IMR-90 (cell line): Measurements from ENCODE around the gene RAB34. TPM values are rescaled to one million over a fixed set of nuclear protein-coding genes. Genes with fewer than 3 reads are reported as not detected.

Source experiments
- ATAC-seq: fragments of 200-7000 bp; cut with Tn5 transposase; 2 replicates; pipeline ENCODE4 v1.9.1; 2020; ENCODE audit warnings: low read depth, mild to moderate bottlenecking, moderate library complexity
- BruUV-seq: library from RNA; stranded (reverse); fragments of 400-500 nt; replicated peaks from 2 replicates; lab custom pipeline; 2021; lab: Mats Ljungman, UMichigan
- CTCF ChIA-PET: fragments of 300-600 bp; formaldehyde crosslinking; extraction: SDS; loops from one replicate; lab custom pipeline; 2021; ENCODE audit warnings: antibody characterized with exemption; lab: Yijun Ruan, JAX
- POLR2A ChIA-PET: fragments of 300-600 bp; sonication (Branson Sonifier 250); formaldehyde crosslinking; loops from one replicate; lab custom pipeline; 2022; ENCODE audit warnings: antibody characterized with exemption; ENCODE audit not compliant: unreplicated experiment; lab: Charles Lee
- DNase-seq: peaks from one replicate; pipeline ENCODE4 v3.0.0; 2013
- H2AFZ ChIP-seq: replicated peaks from 2 replicates; pipeline ENCODE3; 2013; ENCODE audit warnings: low read length, mild to moderate bottlenecking; ENCODE audit not compliant: poor library complexity
- H2AK5ac ChIP-seq: 2 replicates; pipeline ENCODE4 v1.6.1; 2013; ENCODE audit warnings: low read depth, low read length, inconsistent platforms
- H2AK9ac ChIP-seq: replicated peaks from 2 replicates; pipeline ENCODE3; 2013; ENCODE audit warnings: mild to moderate bottlenecking, low read depth, low read length, moderate library complexity; ENCODE audit not compliant: poor library complexity
- H2BK120ac ChIP-seq: 2 replicates; pipeline ENCODE4 v1.6.1; 2013; ENCODE audit warnings: low read depth, low read length, inconsistent platforms
- H2BK15ac ChIP-seq: 3 replicates; pipeline ENCODE4 v1.6.1; 2013; ENCODE audit warnings: low read depth, low read length, inconsistent platforms
- H2BK20ac ChIP-seq: 2 replicates; pipeline ENCODE4 v1.6.1; 2013; ENCODE audit warnings: low read depth, mild to moderate bottlenecking, inconsistent platforms, low read length, moderate library complexity
- H2BK5ac ChIP-seq: 2 replicates; pipeline ENCODE4 v1.6.1; 2013; ENCODE audit warnings: mild to moderate bottlenecking, low read depth, low read length, inconsistent platforms; ENCODE audit not compliant: poor library complexity, severe bottlenecking
- H3K14ac ChIP-seq: replicated peaks from 2 replicates; pipeline ENCODE4 v1.6.1; 2013; ENCODE audit warnings: low read depth, low read length, inconsistent platforms
- H3K18ac ChIP-seq: 2 replicates; pipeline ENCODE4 v1.6.1; 2013; ENCODE audit warnings: low read depth, low read length, control low read depth
- H3K23ac ChIP-seq: 2 replicates; pipeline ENCODE4 v1.6.1; 2013; ENCODE audit warnings: low read depth, low read length, inconsistent platforms
- H3K27ac ChIP-seq: 2 replicates; pipeline ENCODE4 v1.5.1; 2013; ENCODE audit warnings: mild to moderate bottlenecking, control low read depth, low read length; ENCODE audit not compliant: insufficient read depth
- H3K27me3 ChIP-seq: 2 replicates; pipeline ENCODE4 v1.6.1; 2013; ENCODE audit warnings: low read length; ENCODE audit not compliant: control insufficient read depth, insufficient read depth
- H3K36me3 ChIP-seq: 2 replicates; pipeline ENCODE4 v1.6.1; 2013; ENCODE audit warnings: low read length, mixed read lengths; ENCODE audit not compliant: control insufficient read depth, insufficient read depth
- H3K4ac ChIP-seq: 2 replicates; pipeline ENCODE4 v1.6.1; 2013; ENCODE audit warnings: low read depth, low read length, inconsistent platforms
- H3K4me1 ChIP-seq: 2 replicates; pipeline ENCODE4 v1.6.1; 2013; ENCODE audit warnings: low read length, mixed read lengths; ENCODE audit not compliant: control insufficient read depth, insufficient read depth
- H3K4me2 ChIP-seq: 2 replicates; pipeline ENCODE4 v1.6.1; 2013; ENCODE audit warnings: low read depth, mild to moderate bottlenecking, control low read depth, low read length, moderate library complexity
- H3K4me3 ChIP-seq: 2 replicates; pipeline ENCODE4 v1.5.1; 2013; ENCODE audit warnings: low read depth, mild to moderate bottlenecking, control low read depth, low read length, moderate library complexity; ENCODE audit not compliant: insufficient read depth
- H3K56ac ChIP-seq: 2 replicates; pipeline ENCODE4 v1.6.1; 2013; ENCODE audit warnings: low read length, inconsistent platforms; ENCODE audit not compliant: insufficient read depth; ENCODE audit errors: extremely low read depth
- H3K79me1 ChIP-seq, 2 experiments: 2 replicates each; pipeline ENCODE4 v1.6.1; 2013; ENCODE audit warnings: low read length in 2 of 2, inconsistent platforms in 1 of 2, low read depth in 1 of 2
- H3K9ac ChIP-seq: 2 replicates; pipeline ENCODE4 v1.6.1; 2013; ENCODE audit warnings: low read depth, low read length, control low read depth
- H3K9me1 ChIP-seq: 2 replicates; pipeline ENCODE4 v1.6.1; 2013; ENCODE audit warnings: low read length, inconsistent platforms; ENCODE audit not compliant: insufficient read depth
- H3K9me3 ChIP-seq: 2 replicates; pipeline ENCODE4 v1.6.1; 2013; ENCODE audit warnings: low read length; ENCODE audit not compliant: control insufficient read depth, insufficient read depth
- H4K20me1 ChIP-seq: 2 replicates; pipeline ENCODE4 v1.6.1; 2013; ENCODE audit warnings: low read length, inconsistent platforms; ENCODE audit not compliant: insufficient read depth
- H4K5ac ChIP-seq: 2 replicates; pipeline ENCODE4 v1.6.1; 2013; ENCODE audit warnings: mild to moderate bottlenecking, low read depth, low read length, control low read depth
- H4K8ac ChIP-seq, 2 experiments: 2 replicates each; pipeline ENCODE4 v1.6.1; 2013; ENCODE audit warnings: low read depth in 2 of 2, low read length in 2 of 2, control low read depth in 1 of 2, inconsistent platforms in 1 of 2
- H4K91ac ChIP-seq: 2 replicates; pipeline ENCODE4 v1.6.1; 2013; ENCODE audit warnings: low read depth, low read length, inconsistent platforms; ENCODE audit not compliant: insufficient read depth
- BHLHE40 ChIP-seq: fragments of 150-350 bp; IDR thresholded peaks from 2 replicates; pipeline ENCODE4 v1.6.1; 2016; ENCODE audit warnings: mild to moderate bottlenecking, low read depth, low read length
- CEBPB ChIP-seq: IDR thresholded peaks from 2 replicates; pipeline ENCODE4 v1.6.1; 2012; ENCODE audit warnings: low read depth, low read length, improper control_type of control experiment
- CTCF ChIP-seq: conservative IDR thresholded peaks from 2 replicates; pipeline ENCODE4 v1.5.1; 2012; ENCODE audit warnings: mild to moderate bottlenecking, low read depth, low read length, improper control_type of control experiment
- MAFK ChIP-seq: IDR thresholded peaks from 2 replicates; pipeline ENCODE4 v1.6.1; 2012; ENCODE audit warnings: low read depth, low read length, improper control_type of control experiment
- MXI1 ChIP-seq: IDR thresholded peaks from 2 replicates; pipeline ENCODE4 v1.6.1; 2012; ENCODE audit warnings: low read depth, mild to moderate bottlenecking, low read length, moderate library complexity, borderline replicate concordance
- RFX5 ChIP-seq: IDR thresholded peaks from 2 replicates; pipeline ENCODE4 v1.8.0; 2012; ENCODE audit warnings: low read depth, mild to moderate bottlenecking, low read length, moderate library complexity
- WGBS, 2 experiments: methylation state at CpG; one replicate each; pipeline versions ENCODE4 v1.1.5 to v1.1.7; 2013; ENCODE audit warnings: missing lambda C conversion rate in 2 of 2; ENCODE audit not compliant: insufficient read length in 1 of 2; ENCODE audit errors: extremely low coverage in 2 of 2; 5-methylcytosine and 5-hydroxymethylcytosine counted together
- dilution Hi-C: fragments of 300-500 bp; cut with HindIII; formaldehyde crosslinking; loops from one replicate; pipeline ENCODE4 v1.14.3; 2018; ENCODE audit warnings: low sequenced_read_pairs; ENCODE audit not compliant: unreplicated experiment
- in situ Hi-C: fragments of 300-500 bp; cut with MboI; formaldehyde crosslinking; loops from 3 replicates; pipeline ENCODE4 v1.14.3; 2019; ENCODE audit warnings: low sequenced_read_pairs, inconsistent platforms, mixed read lengths
- intact Hi-C: fragments of 100-400 bp; cut with micrococcal nuclease; formaldehyde crosslinking; loops from 2 replicates; pipeline ENCODE4 v1.10.0; 2022
- polyA plus RNA-seq, 3 experiments: library from polyadenylated mRNA; depleted of rRNA; stranded (reverse); fragments of >200 nt; gene quantifications; 2 replicates each; pipeline ENCODE4 v1.2.3, GENCODE V29; 2012; ENCODE audit warnings: low replicate concordance in 1 of 3
- total RNA-seq: library from RNA; depleted of rRNA; stranded (reverse); fragments of >200 nt; gene quantifications from 2 replicates; pipeline ENCODE4 v1.2.3, GENCODE V29; 2012
- TF ChIP-seq, protein P1 (sequence below): fragments of 150-350 bp; IDR thresholded peaks from 2 replicates; pipeline ENCODE4 v1.6.1; 2016; ENCODE audit warnings: low read depth, mild to moderate bottlenecking, low read length, moderate library complexity, borderline replicate concordance

The RAB34 gene
- total and polyA plus RNA-seq, 2 of the 4 experiments (the other 2 are of a cell fraction) = 351 to 387 TPM

GRCh38 chr17:28698253-28698941, 19.3 kb downstream of the RAB34 start:
- no peak for TF ChIP-seq RFX5
- TF ChIP-seq CTCF = no peak
- no peak for TF ChIP-seq BHLHE40
- TF ChIP-seq, protein P1, sequence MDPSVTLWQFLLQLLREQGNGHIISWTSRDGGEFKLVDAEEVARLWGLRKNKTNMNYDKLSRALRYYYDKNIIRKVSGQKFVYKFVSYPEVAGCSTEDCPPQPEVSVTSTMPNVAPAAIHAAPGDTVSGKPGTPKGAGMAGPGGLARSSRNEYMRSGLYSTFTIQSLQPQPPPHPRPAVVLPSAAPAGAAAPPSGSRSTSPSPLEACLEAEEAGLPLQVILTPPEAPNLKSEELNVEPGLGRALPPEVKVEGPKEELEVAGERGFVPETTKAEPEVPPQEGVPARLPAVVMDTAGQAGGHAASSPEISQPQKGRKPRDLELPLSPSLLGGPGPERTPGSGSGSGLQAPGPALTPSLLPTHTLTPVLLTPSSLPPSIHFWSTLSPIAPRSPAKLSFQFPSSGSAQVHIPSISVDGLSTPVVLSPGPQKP = no peak
- TF ChIP-seq MAFK = no peak
- no peak for TF ChIP-seq CEBPB
- TF ChIP-seq MXI1 = no peak
- H2AFZ ChIP-seq = no peak overlapping the region
- dilution Hi-C loops = no loop called here
- H3K79me1 ChIP-seq = peaks cover 3 to 10% of the 10 kb centered on the region in 2 experiments; a peak in 2 of 4 replicates
- no peaks in the 10 kb centered on the region for H3K27me3 ChIP-seq
- no peak overlapping the region for H4K5ac ChIP-seq
- no peak overlapping the region for H2BK120ac ChIP-seq
- H4K91ac ChIP-seq = no peak overlapping the region
- no peak overlapping the region for H2AK5ac ChIP-seq
- no peaks in the 10 kb centered on the region for H3K9me3 ChIP-seq
- BruUV-seq = no TSS peak
- 100% methylated on average over 4 of the region's 6 CpGs; no CpG with 5 or more reads in 1 of the 2 experiments for WGBS, 2 experiments
- intact Hi-C loops = no loop called here
- no peak overlapping the region for H3K27ac ChIP-seq
- no peak overlapping the region for H3K14ac ChIP-seq
- DNase-seq (no peak), ATAC-seq (no peak)
- H2AK9ac ChIP-seq = no peak overlapping the region
- no peak overlapping the region for H3K4me2 ChIP-seq
- no peak overlapping the region for H4K8ac ChIP-seq
- H3K9me1 ChIP-seq = 0 out of 2 replicates have a peak, but pooled peaks cover 7% of the 10 kb centered on the region
- H3K9ac ChIP-seq = no peak overlapping the region
- no peak overlapping the region for H2BK5ac ChIP-seq
- in situ Hi-C loops = no loop called here
- no peak overlapping the region for H3K4me3 ChIP-seq
- H3K36me3 ChIP-seq = peaks cover 91% of the 10 kb centered on the region
- no peak overlapping the region for H2BK20ac ChIP-seq
- no peak overlapping the region for H3K56ac ChIP-seq
- H3K4ac ChIP-seq = no peak overlapping the region
- H3K18ac ChIP-seq = no peak overlapping the region
- no peak overlapping the region for H2BK15ac ChIP-seq
- POLR2A ChIA-PET = no interaction called here
- H3K23ac ChIP-seq = no peak overlapping the region
- CTCF ChIA-PET = no interaction called here
- no peaks in the 10 kb centered on the region for H3K4me1 ChIP-seq
- H4K20me1 ChIP-seq = peaks cover 3% of the 10 kb centered on the region
